HL-60 (cell line): ENCODE measurements around the gene CES5A.

Experiments
- POLR2AphosphoS5 ChIP-seq: IDR thresholded peaks from 2 replicates; pipeline ENCODE4 v1.6.1; 2012; ENCODE audit warnings: low read depth
- SPI1 ChIP-seq: IDR thresholded peaks from 2 replicates; pipeline ENCODE4 v1.6.1; 2012; ENCODE audit warnings: low read depth, mild to moderate bottlenecking, borderline replicate concordance
- TF ChIP-seq, protein P1 (sequence below): IDR thresholded peaks from one replicate; pipeline ENCODE4 v1.5.1; 2011; ENCODE audit warnings: low read length, control low read depth, inconsistent platforms; ENCODE audit not compliant: insufficient read depth

DNA sequence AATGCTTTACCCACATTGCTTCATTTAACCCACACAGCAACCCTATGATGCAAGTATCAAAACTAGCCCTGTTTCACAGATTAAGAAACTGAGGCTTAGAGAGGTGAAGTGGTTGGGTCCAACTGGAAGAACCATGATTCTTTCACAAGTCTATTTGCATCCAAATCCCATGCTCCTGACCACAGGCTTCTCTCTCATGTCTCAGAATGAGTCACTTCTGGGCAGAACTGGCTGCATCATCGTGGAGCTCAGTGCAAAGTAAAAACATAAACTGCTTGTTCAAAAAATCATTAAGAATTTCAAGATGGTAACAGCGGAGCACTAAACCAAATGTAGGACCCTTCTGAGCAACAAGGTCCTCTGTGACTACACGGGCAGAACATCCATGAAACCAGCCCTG lies 22.1 kb downstream of the CES5A start:
- TF ChIP-seq, protein P1, sequence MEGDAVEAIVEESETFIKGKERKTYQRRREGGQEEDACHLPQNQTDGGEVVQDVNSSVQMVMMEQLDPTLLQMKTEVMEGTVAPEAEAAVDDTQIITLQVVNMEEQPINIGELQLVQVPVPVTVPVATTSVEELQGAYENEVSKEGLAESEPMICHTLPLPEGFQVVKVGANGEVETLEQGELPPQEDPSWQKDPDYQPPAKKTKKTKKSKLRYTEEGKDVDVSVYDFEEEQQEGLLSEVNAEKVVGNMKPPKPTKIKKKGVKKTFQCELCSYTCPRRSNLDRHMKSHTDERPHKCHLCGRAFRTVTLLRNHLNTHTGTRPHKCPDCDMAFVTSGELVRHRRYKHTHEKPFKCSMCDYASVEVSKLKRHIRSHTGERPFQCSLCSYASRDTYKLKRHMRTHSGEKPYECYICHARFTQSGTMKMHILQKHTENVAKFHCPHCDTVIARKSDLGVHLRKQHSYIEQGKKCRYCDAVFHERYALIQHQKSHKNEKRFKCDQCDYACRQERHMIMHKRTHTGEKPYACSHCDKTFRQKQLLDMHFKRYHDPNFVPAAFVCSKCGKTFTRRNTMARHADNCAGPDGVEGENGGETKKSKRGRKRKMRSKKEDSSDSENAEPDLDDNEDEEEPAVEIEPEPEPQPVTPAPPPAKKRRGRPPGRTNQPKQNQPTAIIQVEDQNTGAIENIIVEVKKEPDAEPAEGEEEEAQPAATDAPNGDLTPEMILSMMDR, result no peak
- no peak for TF ChIP-seq SPI1
- TF ChIP-seq POLR2AphosphoS5, result no peak
